Parathyroid adenoma (tissue), 2 donors: Measurements from ENCODE around the gene UBAP2.
A peak's percentile ranks its signal among the peaks of the same experiment; 100 is the strongest.
"Not testable (repeated sequence)": the region's sequence is repeated elsewhere in the genome, so short reads cannot be mapped to it uniquely, and the experiment has no call there.

Experiments
- H2AFZ ChIP-seq: fragments of 300-600 bp; sonication (generic); one replicate; pipeline ENCODE4 v1.7.0; 2017; ENCODE audit warnings: antibody characterized with exemption, mild to moderate bottlenecking
- H3K27ac ChIP-seq: fragments of 300-600 bp; sonication (generic); one replicate; pipeline ENCODE4 v1.7.0; 2017
- H3K27me3 ChIP-seq: fragments of 300-600 bp; sonication (generic); one replicate; pipeline ENCODE4 v1.7.0; 2017; ENCODE audit warnings: low read length; ENCODE audit not compliant: control insufficient read depth, insufficient read depth
- H3K36me3 ChIP-seq: fragments of 300-600 bp; sonication (generic); one replicate; pipeline ENCODE4 v1.7.0; 2017; ENCODE audit warnings: low read length; ENCODE audit not compliant: control insufficient read depth, insufficient read depth
- H3K4me1 ChIP-seq: fragments of 300-600 bp; sonication (generic); one replicate; pipeline ENCODE4 v1.7.0; 2017; ENCODE audit warnings: control low read depth
- H3K4me2 ChIP-seq: fragments of 300-600 bp; sonication (generic); one replicate; pipeline ENCODE4 v1.7.0; 2017; ENCODE audit warnings: low read length
- H3K4me3 ChIP-seq: fragments of 300-600 bp; sonication (generic); one replicate; pipeline ENCODE4 v1.7.0; 2017; ENCODE audit warnings: low read depth, low read length
- H3K79me2 ChIP-seq: fragments of 300-600 bp; sonication (generic); one replicate; pipeline ENCODE4 v1.7.0; 2017; ENCODE audit warnings: control low read depth
- H3K9ac ChIP-seq: fragments of 300-600 bp; sonication (generic); one replicate; pipeline ENCODE4 v1.7.0; 2017; ENCODE audit warnings: mild to moderate bottlenecking
- H3K9me3 ChIP-seq: fragments of 300-600 bp; sonication (generic); one replicate; pipeline ENCODE4 v1.7.0; 2017; ENCODE audit warnings: low read length; ENCODE audit not compliant: control insufficient read depth
- TF ChIP-seq, protein P1 (sequence below): fragments of 300-600 bp; sonication (generic); IDR thresholded peaks from one replicate; pipeline ENCODE4 v1.7.0; 2017; ENCODE audit warnings: antibody characterized with exemption, mild to moderate bottlenecking
- donor health status: primary hyperparathyroidism.

UBAP2 gene

DNA sequence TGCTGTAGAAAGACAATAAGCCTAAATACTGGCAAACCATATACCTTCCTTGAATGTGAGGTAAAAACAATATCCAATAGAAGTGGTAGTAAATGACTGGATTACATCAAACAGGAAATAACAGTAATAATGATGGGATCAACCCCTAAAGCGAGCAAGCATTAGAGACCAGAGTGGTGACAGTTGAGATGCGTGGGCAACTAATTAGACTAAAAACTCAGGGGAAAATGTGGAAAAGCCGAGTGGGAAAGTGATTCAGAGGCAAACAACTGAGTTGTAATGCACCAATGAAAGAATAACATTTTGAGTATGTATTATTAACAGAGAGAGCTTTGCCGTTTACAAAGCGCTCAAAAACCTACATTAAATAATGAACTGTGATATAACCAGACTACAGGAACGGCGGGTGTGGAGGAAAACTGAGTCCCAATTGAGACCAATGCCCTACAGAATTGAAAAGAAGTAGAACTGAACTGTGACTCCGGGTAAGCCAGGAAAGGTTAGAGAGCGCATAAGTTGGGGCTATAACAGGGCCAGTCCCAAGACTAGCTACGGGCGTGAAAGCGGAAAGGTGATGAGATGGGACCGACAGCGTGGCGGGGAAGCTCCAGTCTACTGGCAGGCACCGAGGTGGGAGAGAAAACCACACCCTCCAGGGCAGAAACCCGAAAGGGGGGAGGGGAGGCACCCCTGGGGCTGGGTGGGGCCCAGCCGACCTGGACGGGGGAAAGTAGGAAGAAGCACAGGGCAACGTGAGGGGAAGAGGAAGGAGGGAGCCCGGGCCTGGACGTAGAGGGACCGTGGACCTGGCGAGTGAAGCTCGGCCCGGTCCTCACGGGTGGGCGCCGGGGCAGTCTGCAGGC lies 592 bp downstream of the UBAP2 start:
- H3K4me3 ChIP-seq: peak overlapping the region; percentile 89
- H3K9me3 ChIP-seq: no peaks in the 10 kb centered on the region
- no peaks in the 10 kb centered on the region for H3K36me3 ChIP-seq

DNA sequence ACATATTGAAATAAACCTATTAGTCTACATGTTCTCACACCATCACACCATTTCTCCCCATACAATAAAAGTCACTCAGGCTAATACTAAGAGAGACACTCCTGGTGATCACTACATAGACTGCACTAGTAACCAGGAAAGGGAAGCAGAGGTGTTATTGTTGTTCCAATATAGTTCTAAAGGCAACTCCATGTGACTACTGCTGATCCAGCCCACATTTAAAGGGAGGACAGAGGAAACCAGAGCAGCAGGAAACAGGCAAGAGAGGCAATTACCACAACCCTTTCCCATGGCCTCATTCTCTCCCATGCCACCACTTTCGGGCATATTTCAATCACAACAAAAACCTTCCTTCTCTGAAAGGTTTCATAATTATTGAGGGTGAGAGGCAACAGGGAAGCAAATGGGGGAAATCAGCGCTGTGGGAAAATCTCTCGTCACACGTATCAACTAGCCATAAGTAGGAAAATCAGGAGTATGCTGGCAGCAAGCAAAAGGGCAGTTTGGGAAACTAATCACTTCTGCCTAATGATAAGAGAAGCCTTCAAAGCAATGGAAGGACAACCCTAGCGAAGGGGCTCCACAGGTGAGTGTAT lies 1.8 kb downstream of the UBAP2 start:
- H3K79me2 ChIP-seq: peaks cover 7% of the 10 kb centered on the region
- H3K4me1 ChIP-seq: no peaks in the 10 kb centered on the region
- H3K36me3 ChIP-seq: no peaks in the 10 kb centered on the region
- H3K27me3 ChIP-seq: no peaks in the 10 kb centered on the region
- H3K4me2 ChIP-seq: no peak overlapping the region
- H3K4me3 ChIP-seq: no peak overlapping the region
- H3K27ac ChIP-seq: no peak overlapping the region
- no peaks in the 10 kb centered on the region for H3K9me3 ChIP-seq
- no peak overlapping the region for H2AFZ ChIP-seq
- H3K9ac ChIP-seq: no peak overlapping the region
- TF ChIP-seq, protein P1, sequence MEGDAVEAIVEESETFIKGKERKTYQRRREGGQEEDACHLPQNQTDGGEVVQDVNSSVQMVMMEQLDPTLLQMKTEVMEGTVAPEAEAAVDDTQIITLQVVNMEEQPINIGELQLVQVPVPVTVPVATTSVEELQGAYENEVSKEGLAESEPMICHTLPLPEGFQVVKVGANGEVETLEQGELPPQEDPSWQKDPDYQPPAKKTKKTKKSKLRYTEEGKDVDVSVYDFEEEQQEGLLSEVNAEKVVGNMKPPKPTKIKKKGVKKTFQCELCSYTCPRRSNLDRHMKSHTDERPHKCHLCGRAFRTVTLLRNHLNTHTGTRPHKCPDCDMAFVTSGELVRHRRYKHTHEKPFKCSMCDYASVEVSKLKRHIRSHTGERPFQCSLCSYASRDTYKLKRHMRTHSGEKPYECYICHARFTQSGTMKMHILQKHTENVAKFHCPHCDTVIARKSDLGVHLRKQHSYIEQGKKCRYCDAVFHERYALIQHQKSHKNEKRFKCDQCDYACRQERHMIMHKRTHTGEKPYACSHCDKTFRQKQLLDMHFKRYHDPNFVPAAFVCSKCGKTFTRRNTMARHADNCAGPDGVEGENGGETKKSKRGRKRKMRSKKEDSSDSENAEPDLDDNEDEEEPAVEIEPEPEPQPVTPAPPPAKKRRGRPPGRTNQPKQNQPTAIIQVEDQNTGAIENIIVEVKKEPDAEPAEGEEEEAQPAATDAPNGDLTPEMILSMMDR: no peak

More for the DNA sequence above, 592 bp downstream of the UBAP2 start:
- no peak overlapping the region for H3K9ac ChIP-seq
- peak overlapping the region; percentile 98 for H3K4me2 ChIP-seq
- H2AFZ ChIP-seq: peak overlapping the region; percentile 96
- no peaks in the 10 kb centered on the region for H3K27me3 ChIP-seq
- TF ChIP-seq, protein P1: no peak
- peak overlapping the region; percentile 96 for H3K27ac ChIP-seq
- peaks cover 7% of the 10 kb centered on the region for H3K79me2 ChIP-seq
- H3K4me1 ChIP-seq: no peaks in the 10 kb centered on the region

DNA sequence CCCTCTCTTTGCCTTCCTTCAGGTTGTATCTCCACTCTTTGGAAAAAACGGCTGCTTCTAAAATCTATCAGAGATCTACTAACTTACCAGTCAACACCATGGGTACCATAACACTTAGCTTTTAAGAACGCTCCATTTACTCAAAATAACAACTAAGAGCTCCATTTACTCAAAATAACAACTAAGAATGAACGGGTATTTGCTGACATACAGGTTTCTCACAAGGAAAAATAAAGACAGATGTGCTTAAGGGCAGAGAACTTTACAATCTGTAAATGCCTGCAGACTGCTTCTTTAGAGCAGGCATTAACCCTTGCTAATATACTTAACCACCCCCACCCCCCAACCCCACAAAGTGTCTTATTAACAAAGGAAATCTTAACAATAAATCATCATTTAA lies 2.8 kb downstream of the UBAP2 start:
- Histone ChIP-seq H3K79me2 (peaks cover 7% of the 10 kb centered on the region), H3K9ac (no peak overlapping the region), H3K4me3 (no peak overlapping the region), H3K4me2 (no peak overlapping the region), H3K9me3 (no peaks in the 10 kb centered on the region), H3K36me3 (no peaks in the 10 kb centered on the region), H3K4me1 (no peaks in the 10 kb centered on the region), H3K27ac (no peak overlapping the region), H2AFZ (no peak overlapping the region), H3K27me3 (no peaks in the 10 kb centered on the region)
- TF ChIP-seq, protein P1: no peak

DNA sequence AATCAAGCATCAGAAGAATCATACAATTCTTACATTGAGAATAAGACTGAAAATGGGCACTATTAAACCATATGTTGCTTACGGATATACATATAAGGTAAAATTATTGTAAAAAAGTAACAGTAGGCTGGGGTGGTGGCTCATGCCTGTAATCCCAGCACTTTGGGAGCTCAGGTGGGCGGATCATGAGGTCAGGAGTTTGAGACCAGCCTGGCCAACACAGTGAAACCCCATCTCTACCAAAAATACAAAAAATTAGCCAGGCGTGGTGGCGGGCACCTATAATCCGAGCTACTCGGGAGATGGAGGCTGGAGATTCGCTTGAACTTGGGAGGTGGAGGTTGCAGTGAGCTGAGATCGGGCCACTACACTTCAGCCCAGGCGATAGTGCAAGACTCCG lies 6.6 kb downstream of the UBAP2 start:
- H3K4me2 ChIP-seq, H3K4me1 ChIP-seq, H3K4me3 ChIP-seq, H3K79me2 ChIP-seq, H2AFZ ChIP-seq, H3K9me3 ChIP-seq, H3K36me3 ChIP-seq, H3K27me3 ChIP-seq, H3K9ac ChIP-seq, H3K27ac ChIP-seq: not testable (repeated sequence)

DNA sequence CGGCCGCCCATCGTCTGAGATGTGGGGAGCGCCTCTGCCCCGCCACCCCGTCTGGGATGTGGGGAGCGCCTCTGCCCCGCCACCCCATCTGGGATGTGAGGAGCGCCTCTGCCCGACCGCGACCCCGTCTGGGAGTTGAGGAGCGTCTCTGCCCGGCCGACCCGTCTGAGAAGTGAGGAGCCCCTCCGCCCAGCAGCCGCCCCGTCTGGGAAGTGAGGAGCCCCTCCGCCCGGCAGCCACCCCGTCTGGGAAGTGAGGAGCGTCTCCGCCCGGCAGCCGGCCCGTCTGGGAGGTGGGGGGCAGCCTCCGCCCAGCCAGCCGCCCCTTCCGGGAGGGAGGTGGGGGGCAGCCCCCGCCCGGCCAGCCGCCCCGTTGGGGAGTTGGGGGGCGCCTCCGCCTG lies 9.8 kb downstream of the UBAP2 start:
- not testable (repeated sequence) for H3K9me3 ChIP-seq, H3K9ac ChIP-seq, H3K4me1 ChIP-seq, H3K27me3 ChIP-seq, H3K27ac ChIP-seq, H3K36me3 ChIP-seq, H3K4me3 ChIP-seq, H3K79me2 ChIP-seq, H3K4me2 ChIP-seq, H2AFZ ChIP-seq
